GM10248 (cell line): ENCODE data around the gene ANGEL1.

Experiments used
- CTCF ChIA-PET: fragments of 300-600 bp; sonication (Branson Sonifier 250); formaldehyde crosslinking; extraction: SDS; loops from one replicate; lab custom pipeline; 2021; ENCODE audit warnings: antibody characterized with exemption; lab: Yijun Ruan, JAX
- POLR2A ChIA-PET: fragments of 350-650 bp; sonication (Branson Sonifier 250); formaldehyde crosslinking; extraction: SDS; loops from one replicate; lab custom pipeline; 2020; ENCODE audit warnings: antibody characterized with exemption; lab: Yijun Ruan, JAX
- DNase-seq: peaks from one replicate; pipeline ENCODE4 v3.0.0; 2012; ENCODE audit errors: extremely low spot score
- TF ChIP-seq, protein P1 (sequence below): IDR thresholded peaks from 2 replicates; pipeline ENCODE4 v1.5.1; 2012; ENCODE audit warnings: mild to moderate bottlenecking, low read depth; ENCODE audit errors: extremely low read depth, missing control alignments, control extremely low read depth

Gene ANGEL1

GRCh38 chr14:76777721-76778120 lies 35.0 kb downstream of the ANGEL1 start:
- no peak for DNase-seq
- TF ChIP-seq, protein P1, sequence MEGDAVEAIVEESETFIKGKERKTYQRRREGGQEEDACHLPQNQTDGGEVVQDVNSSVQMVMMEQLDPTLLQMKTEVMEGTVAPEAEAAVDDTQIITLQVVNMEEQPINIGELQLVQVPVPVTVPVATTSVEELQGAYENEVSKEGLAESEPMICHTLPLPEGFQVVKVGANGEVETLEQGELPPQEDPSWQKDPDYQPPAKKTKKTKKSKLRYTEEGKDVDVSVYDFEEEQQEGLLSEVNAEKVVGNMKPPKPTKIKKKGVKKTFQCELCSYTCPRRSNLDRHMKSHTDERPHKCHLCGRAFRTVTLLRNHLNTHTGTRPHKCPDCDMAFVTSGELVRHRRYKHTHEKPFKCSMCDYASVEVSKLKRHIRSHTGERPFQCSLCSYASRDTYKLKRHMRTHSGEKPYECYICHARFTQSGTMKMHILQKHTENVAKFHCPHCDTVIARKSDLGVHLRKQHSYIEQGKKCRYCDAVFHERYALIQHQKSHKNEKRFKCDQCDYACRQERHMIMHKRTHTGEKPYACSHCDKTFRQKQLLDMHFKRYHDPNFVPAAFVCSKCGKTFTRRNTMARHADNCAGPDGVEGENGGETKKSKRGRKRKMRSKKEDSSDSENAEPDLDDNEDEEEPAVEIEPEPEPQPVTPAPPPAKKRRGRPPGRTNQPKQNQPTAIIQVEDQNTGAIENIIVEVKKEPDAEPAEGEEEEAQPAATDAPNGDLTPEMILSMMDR, result no peak
- POLR2A ChIA-PET, result no interaction called here
- CTCF ChIA-PET, result interaction anchor here (1.0 kb wide), 1 partner anchor 68 kb away, joined by 3 read pairs; no protein-coding TSS in a partner anchor

DNA sequence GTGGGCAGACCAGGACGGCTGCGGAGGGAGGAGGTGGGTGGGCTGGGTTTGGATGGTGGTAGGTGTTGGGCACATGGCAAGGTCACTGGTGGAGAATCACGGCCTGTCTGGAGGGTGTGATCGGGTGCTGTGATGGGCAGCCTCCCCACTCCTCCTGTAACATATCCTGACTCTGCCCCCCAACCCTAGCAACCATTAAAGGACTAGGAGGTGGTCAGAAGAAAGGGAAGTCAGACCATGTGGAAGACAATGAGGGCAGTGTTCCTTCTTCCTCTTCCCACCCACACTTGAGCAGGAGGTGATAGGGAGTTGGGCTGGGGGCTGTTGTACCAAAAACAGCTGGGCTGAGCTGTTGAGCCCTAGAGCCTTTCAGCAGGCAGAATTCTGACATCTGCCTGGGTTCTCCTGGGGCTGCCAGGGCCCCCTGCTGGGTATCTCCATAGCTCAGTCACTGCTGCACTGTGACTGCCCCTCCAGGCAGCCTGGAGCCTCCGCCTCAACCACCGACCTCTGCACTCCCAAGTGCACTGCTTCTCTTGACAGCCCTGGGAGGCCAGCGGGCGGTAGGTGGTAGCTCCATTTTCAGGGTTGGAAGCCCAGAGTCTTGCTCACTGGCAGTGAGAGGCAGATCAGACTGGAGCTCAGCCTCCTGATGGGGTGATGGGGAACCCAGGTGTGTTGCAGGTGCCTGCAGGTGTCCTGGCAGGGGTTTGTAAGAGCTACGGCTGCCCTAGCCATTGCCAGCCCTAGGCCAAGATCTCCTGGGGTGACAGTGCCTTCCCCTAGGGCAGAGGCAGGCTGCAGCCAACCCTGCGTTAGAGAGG lies 36.0 kb downstream of the ANGEL1 start:
- DNase-seq, result no peak
- POLR2A ChIA-PET, result interaction anchor here (0.5 kb wide), 1 partner anchor 252 kb away, joined by 5 read pairs; no protein-coding TSS in a partner anchor
- TF ChIP-seq, protein P1, result no peak
- CTCF ChIA-PET, result interaction anchor here (1.0 to 2.1 kb wide), 2 partner anchors 8 to 66 kb away, joined by 3 to 15 read pairs; no protein-coding TSS in a partner anchor

GRCh38 chr14:76775695-76776427 lies 36.8 kb downstream of the ANGEL1 start:
- POLR2A ChIA-PET, result no interaction called here
- no peak for DNase-seq
- TF ChIP-seq, protein P1, result no peak
- CTCF ChIA-PET, result interaction anchor here (2.1 kb wide), 1 partner anchor 9 kb away, joined by 15 read pairs; no protein-coding TSS in a partner anchor

- ChIA-PET POLR2A (no interaction called here), CTCF (interaction anchor here (2.1 kb wide), 1 partner anchor 10 kb away, joined by 15 read pairs; no protein-coding TSS in a partner anchor)
- no peak for DNase-seq
- TF ChIP-seq, protein P1, result no peak
Observed at GRCh38 chr14:76774821-76775694, 37.6 kb downstream of the ANGEL1 start.

GRCh38 chr14:76773956-76774820 lies 38.5 kb downstream of the ANGEL1 start:
- no peak for DNase-seq
- TF ChIP-seq, protein P1, result no peak
- POLR2A ChIA-PET, result no interaction called here
- CTCF ChIA-PET, result interaction anchor here (11.3 kb wide), 1 partner anchor 9 kb away, joined by 106 read pairs; no protein-coding TSS in a partner anchor
